Hepatocyte (in vitro differentiated cells): Measurements from ENCODE around the gene HORMAD2.

Source experiments
- EZH2 ChIP-seq: fragments of 200-600 bp; sonication (generic); IDR thresholded peaks from 2 replicates; pipeline ENCODE4 v1.6.1; 2016; ENCODE audit warnings: antibody characterized with exemption, mild to moderate bottlenecking, borderline replicate concordance
- TF ChIP-seq, protein P1 (sequence below): fragments of 200-600 bp; sonication (generic); IDR thresholded peaks from 2 replicates; pipeline ENCODE4 v1.5.1; 2016; ENCODE audit warnings: antibody characterized with exemption, mild to moderate bottlenecking; ENCODE audit not compliant: poor library complexity

DNA sequence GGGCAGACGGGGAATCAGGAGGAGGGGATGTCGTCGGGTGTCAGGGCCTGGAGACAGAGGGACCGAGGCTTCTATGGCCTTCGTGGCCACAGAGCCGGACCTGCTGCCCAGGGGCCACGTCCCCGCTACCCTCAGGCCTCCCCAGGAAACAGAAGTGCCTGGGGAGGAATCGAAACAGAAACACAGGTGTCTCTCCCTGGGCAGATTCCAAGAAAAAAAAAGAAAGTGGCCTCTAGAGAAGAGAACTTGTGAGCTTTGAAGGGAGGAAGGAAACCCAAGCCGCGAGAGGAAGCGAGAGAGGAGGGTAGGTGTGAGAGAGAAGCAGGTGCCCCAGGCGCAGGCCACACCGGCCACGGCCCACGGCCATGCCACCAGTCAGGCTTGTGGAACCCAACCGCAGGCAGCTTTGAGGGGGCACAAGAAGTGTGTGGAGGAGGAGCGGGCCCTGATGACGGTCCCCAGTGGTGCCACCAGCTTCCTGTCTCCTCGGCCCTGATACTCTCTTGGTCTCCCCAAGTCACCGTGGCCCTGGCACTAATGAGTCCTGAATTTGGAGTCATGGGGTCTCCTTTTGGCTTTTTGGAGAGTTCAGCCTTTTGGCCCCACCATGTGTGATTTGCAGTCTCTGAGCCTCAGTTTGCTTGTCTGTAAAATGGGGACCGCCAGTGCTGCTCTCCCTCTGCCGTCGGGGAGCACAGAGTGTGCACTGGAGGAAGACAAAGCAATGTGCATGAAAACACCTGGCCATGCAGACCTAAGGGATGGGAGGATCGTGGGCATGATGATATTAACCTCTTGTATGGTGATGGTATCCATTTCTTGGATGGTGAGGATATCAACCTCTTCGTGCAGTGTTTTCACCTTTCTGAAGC lies 141.1 kb downstream of the HORMAD2 start:
- TF ChIP-seq, protein P1, sequence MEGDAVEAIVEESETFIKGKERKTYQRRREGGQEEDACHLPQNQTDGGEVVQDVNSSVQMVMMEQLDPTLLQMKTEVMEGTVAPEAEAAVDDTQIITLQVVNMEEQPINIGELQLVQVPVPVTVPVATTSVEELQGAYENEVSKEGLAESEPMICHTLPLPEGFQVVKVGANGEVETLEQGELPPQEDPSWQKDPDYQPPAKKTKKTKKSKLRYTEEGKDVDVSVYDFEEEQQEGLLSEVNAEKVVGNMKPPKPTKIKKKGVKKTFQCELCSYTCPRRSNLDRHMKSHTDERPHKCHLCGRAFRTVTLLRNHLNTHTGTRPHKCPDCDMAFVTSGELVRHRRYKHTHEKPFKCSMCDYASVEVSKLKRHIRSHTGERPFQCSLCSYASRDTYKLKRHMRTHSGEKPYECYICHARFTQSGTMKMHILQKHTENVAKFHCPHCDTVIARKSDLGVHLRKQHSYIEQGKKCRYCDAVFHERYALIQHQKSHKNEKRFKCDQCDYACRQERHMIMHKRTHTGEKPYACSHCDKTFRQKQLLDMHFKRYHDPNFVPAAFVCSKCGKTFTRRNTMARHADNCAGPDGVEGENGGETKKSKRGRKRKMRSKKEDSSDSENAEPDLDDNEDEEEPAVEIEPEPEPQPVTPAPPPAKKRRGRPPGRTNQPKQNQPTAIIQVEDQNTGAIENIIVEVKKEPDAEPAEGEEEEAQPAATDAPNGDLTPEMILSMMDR: no peak
- no peak for TF ChIP-seq EZH2
